HFF-Myc (cell line): ENCODE data around the gene PSME3.

Experiments used
- DNase-seq: peaks from one replicate; pipeline ENCODE4 v3.0.0-alpha.2; 2011; ENCODE audit warnings: low read depth; ENCODE audit errors: extremely low read depth
- H3K4me3 ChIP-seq: replicated peaks from 2 replicates; pipeline ENCODE4 v1.5.1; 2011; ENCODE audit warnings: low read depth, mild to moderate bottlenecking, control low read depth, low read length
- TF ChIP-seq, protein P1 (sequence below): IDR thresholded peaks from 2 replicates; pipeline ENCODE4 v1.5.1; 2012; ENCODE audit warnings: mild to moderate bottlenecking, low read depth, low read length, control low read depth; ENCODE audit errors: missing control alignments

PSME3 gene

DNA sequence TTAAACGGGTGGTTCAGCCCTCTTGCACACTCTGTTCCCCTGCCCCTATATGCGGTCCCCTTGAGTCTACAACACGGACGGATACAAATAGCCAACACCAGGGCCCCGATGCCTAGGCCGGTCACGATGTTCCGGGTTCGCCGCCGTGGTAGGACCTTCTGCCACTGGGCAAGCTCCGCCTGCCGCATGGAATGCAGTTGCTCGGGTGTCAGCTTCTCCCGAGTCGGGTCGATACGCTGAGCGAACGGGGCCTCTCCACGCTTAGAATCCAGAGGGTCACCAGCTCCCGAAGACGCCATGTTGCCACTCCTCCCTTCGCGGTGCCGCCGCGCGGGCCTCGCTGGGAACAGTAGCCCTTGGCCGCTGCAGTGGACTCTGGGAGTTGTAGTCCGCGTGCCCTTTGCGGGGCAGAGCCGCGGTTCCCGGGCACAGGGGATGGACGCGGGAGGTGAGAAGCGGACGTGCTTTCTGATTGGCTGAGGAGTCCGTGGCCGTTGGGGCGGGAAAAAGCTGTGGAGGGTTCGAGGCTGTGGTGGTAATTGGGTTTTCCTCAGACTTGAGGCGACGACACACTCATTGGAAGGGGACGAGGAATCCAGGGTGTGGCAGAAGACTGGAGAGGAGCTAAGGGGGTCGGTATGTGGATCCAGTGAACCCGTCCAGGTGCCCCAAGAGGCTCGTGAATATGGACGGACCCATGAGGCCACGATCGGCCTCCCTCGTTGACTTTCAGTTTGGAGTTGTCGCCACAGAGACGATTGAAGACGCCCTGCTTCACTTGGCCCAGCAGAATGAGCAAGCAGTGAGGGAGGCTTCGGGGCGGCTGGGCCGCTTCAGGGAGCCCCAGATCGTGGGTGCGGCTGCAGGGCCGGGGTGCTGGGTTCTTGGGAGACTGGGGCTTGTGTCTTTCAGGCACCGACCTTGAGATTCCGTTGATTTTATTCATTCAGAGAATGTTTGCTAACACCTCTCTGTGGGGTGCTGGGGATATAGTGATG, 34.5 kb upstream of the PSME3 start, which contains the start of the genes CNTD1 and COA3:
Gene CNTD1, plus strand, starts transcription at position 479 of the 998 bp plus-strand sequence. Its CDS starts 207 bp downstream, at position 686.
Gene COA3, minus strand, starts transcription at position 322 of the 998 bp plus-strand sequence. Its CDS starts 23 bp downstream, at position 299.
- TF ChIP-seq, protein P1, sequence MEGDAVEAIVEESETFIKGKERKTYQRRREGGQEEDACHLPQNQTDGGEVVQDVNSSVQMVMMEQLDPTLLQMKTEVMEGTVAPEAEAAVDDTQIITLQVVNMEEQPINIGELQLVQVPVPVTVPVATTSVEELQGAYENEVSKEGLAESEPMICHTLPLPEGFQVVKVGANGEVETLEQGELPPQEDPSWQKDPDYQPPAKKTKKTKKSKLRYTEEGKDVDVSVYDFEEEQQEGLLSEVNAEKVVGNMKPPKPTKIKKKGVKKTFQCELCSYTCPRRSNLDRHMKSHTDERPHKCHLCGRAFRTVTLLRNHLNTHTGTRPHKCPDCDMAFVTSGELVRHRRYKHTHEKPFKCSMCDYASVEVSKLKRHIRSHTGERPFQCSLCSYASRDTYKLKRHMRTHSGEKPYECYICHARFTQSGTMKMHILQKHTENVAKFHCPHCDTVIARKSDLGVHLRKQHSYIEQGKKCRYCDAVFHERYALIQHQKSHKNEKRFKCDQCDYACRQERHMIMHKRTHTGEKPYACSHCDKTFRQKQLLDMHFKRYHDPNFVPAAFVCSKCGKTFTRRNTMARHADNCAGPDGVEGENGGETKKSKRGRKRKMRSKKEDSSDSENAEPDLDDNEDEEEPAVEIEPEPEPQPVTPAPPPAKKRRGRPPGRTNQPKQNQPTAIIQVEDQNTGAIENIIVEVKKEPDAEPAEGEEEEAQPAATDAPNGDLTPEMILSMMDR: no peak
- peak within 1 kb of the TSS; percentile 59 for H3K4me3 ChIP-seq
- peak; percentile 56 for DNase-seq

DNA sequence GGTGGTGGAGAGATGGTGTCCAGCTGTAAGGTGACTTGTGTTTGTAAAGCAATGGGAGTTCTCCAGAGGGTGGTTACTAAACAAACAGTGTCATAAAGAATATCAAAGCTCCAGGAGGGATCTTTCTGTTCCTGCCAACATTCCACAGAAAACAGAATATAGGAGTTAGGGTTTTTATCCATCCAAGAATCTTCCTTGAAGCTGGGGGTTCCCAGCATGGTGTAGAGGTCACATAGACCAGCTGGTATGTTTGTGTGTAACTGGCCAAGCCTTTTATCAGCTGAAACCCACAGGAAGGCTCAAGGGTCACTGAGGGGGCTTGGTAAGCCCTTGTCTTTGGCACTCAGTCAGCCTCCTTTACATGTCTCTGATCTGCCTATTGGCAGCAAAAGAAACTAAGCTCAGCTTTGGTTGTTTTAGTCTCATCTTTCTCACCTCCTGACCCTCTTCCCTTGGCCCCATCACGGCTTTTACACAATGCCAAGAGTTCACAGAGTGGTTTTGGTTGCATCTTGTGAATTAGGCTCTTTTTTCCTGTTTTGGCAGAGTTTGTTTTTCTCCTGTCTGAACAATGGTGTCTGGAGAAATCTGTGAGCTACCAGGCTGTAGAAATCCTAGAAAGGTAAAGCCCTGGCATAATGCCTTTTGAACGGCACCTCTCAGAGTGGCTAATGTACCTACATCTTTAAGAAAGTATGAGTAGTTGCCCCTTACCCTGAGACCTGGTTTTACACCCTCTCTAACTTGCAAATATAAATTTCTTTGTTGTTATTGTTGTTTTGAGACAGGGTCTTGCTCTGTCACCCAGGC, 29.9 kb upstream of the PSME3 start:
- TF ChIP-seq, protein P1: no peak
- no peak for DNase-seq
- no peak overlapping the region for H3K4me3 ChIP-seq

GRCh38 chr17:42804918-42805367, 28.3 kb upstream of the PSME3 start:
- TF ChIP-seq, protein P1: no peak
- no peak for DNase-seq
- no peak overlapping the region for H3K4me3 ChIP-seq

- no peak for DNase-seq
- H3K4me3 ChIP-seq: no peak overlapping the region
- TF ChIP-seq, protein P1: no peak
Measured at GRCh38 chr17:42806249-42806648, 26.9 kb upstream of the PSME3 start.

GRCh38 chr17:42809250-42809649, 23.9 kb upstream of the PSME3 start:
- no peak overlapping the region for H3K4me3 ChIP-seq
- DNase-seq: peak; percentile 35

GRCh38 chr17:42814633-42815399, 18.4 kb upstream of the PSME3 start:
- TF ChIP-seq, protein P1: no peak
- no peak overlapping the region for H3K4me3 ChIP-seq
- DNase-seq: no peak

More at GRCh38 chr17:42809250-42809649, 23.9 kb upstream of the PSME3 start:
- TF ChIP-seq, protein P1: no peak
